Measurements from ENCODE around the gene LRRC46. TPM values are rescaled to one million over a fixed set of nuclear protein-coding genes. Genes with fewer than 3 reads are reported as not detected.

The LRRC46 gene
- total and polyA plus RNA-seq, 2 of the 13 experiments (the other 11 are each of a cell fraction or from before 2014, with no cell fraction given): 0.09 TPM

DNA sequence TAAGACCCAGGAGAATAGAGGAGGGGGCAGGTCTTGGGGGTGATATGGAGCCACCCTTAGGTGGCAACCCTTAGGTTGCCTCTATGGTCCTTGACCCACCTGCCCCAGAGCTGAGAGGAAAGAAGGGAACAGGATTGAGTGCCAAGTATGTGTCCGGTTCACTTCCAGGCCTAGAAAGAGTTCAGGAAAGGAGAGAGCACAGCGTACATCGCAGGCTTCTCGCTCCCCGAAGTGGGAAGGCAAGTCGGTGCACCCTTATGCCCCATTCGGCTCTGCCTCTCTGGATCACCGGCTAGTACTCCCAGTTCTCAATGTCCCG lies 18.9 kb downstream of the LRRC46 start:
- WGBS (ENCODE audit: low lambda C conversion rate): 6% methylated on average over 9 of the region's 9 CpGs
- Histone ChIP-seq H3K27me3 (ENCODE audit: control insufficient read depth in 1 of 2, insufficient read depth in 2 of 2, low read length in 2 of 2) (peaks cover 19 to 66% of the 10 kb centered on the region in 2 experiments), H3K79me2 (ENCODE audit: insufficient read depth, low read length) (no peaks in the 10 kb centered on the region), H4K20me1 (ENCODE audit: insufficient read depth, low read length) (no peaks in the 10 kb centered on the region), H3K9me3 (ENCODE audit: low read length) (no peaks in the 10 kb centered on the region), H2AFZ (ENCODE audit: low read length) (no peak overlapping the region), H3K4me2 (ENCODE audit: low read depth, low read length) (peak overlapping the region; percentile 91), H3K4me1 (ENCODE audit: insufficient read depth, low read length) (peaks cover 12% of the 10 kb centered on the region), H3K4me3 (replicated peaks in 1 of 3; ENCODE audit: insufficient read depth in 1 of 3, low read depth in 2 of 3, low read length in 3 of 3) (peak overlapping the region; percentile 44 to 74 (median 54)), H3K9ac (ENCODE audit: insufficient read depth, low read depth, low read length) (peak overlapping the region; percentile 39; the same call in 1 of the 2 replicates), H3K27ac (ENCODE audit: extremely low read length, insufficient read depth, low read length) (no peak overlapping the region), H3K36me3 (replicated peaks in 1 of 2; ENCODE audit: control insufficient read depth in 1 of 2, insufficient read depth in 2 of 2, low read length in 2 of 2) (no peaks in the 10 kb centered on the region)
- FAIRE-seq (no peak), ATAC-seq (peak; percentile 14; the same call in 2 of the 3 replicates), DNase-seq (ENCODE audit: low spot score) (no peak)
- in situ Hi-C loops (cut with HindIII; ENCODE audit: extremely low pct_ligation_motif_present, low pct_unique_long_range_greater_than_20kb): no loop called here
- POLR2A ChIA-PET: interaction anchor here (0.8 to 2.8 kb wide), 8 partner anchors 9 to 121 kb away, joined by 3 to 28 read pairs (median 6); partner anchors contain the start of genes CDK5RAP3, LRRC46, MRPL10 and PNPO
- no TSS peak for BruUV-seq (replicated peaks)
- CTCF ChIA-PET (ENCODE audit: low intra/inter-chr PET ratio, low total read pairs): interaction anchor here (1.3 kb wide), 1 partner anchor 39 kb away, joined by 4 read pairs; no protein-coding TSS in a partner anchor
- intact Hi-C loops (cut with micrococcal nuclease; ENCODE audit: unreplicated experiment): no loop called here
- peak; percentile 7; the same call in 1 of the 2 replicates for TF ChIP-seq ZNF605 (CRISPR knock-in tag; IDR thresholded peaks at IDR 0.05)
- TF ChIP-seq EZH2 (conservative IDR thresholded peaks at IDR 0.05; ENCODE audit: low read depth, low read length): peak; percentile 97
- 0 out of 2 replicates have a peak, but pooled peaks have one; percentile 14 for TF ChIP-seq TBX2 (CRISPR knock-in tag; IDR thresholded peaks at IDR 0.05; ENCODE audit: borderline replicate concordance)
- no peak for TF ChIP-seq SETDB1 (CRISPR knock-in tag; IDR thresholded peaks at IDR 0.05; ENCODE audit: borderline replicate concordance)
- 0 out of 2 replicates have a peak, but pooled peaks have one; percentile 4 for TF ChIP-seq ZNF264 (CRISPR knock-in tag; IDR thresholded peaks at IDR 0.05)
- TF ChIP-seq, protein P1, sequence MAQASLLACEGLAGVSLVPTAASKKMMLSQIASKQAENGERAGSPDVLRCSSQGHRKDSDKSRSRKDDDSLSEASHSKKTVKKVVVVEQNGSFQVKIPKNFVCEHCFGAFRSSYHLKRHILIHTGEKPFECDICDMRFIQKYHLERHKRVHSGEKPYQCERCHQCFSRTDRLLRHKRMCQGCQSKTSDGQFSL (CRISPR knock-in tag; IDR thresholded peaks at IDR 0.05): 0 out of 2 replicates have a peak, but pooled peaks have one; percentile 11
- TF ChIP-seq ZNF235 (CRISPR knock-in tag; IDR thresholded peaks at IDR 0.05; ENCODE audit: borderline replicate concordance): no peak
- TF ChIP-seq AKAP8 (CRISPR knock-in tag; IDR thresholded peaks at IDR 0.05): 0 out of 2 replicates have a peak, but pooled peaks have one; percentile 55
- TF ChIP-seq ZNF737 (CRISPR knock-in tag; IDR thresholded peaks at IDR 0.05; ENCODE audit: borderline replicate concordance): 0 out of 2 replicates have a peak, but pooled peaks have one; percentile 44

Measured in HepG2 (cell line).